ENCODE data around the gene SH2D3C. TPM values are rescaled to one million over a fixed set of nuclear protein-coding genes. Genes with fewer than 3 reads are reported as not detected.

SH2D3C gene
- total RNA-seq, 4 donors from 2014 or later, result 7.1 to 33.6 (median 17.2) TPM

DNA sequence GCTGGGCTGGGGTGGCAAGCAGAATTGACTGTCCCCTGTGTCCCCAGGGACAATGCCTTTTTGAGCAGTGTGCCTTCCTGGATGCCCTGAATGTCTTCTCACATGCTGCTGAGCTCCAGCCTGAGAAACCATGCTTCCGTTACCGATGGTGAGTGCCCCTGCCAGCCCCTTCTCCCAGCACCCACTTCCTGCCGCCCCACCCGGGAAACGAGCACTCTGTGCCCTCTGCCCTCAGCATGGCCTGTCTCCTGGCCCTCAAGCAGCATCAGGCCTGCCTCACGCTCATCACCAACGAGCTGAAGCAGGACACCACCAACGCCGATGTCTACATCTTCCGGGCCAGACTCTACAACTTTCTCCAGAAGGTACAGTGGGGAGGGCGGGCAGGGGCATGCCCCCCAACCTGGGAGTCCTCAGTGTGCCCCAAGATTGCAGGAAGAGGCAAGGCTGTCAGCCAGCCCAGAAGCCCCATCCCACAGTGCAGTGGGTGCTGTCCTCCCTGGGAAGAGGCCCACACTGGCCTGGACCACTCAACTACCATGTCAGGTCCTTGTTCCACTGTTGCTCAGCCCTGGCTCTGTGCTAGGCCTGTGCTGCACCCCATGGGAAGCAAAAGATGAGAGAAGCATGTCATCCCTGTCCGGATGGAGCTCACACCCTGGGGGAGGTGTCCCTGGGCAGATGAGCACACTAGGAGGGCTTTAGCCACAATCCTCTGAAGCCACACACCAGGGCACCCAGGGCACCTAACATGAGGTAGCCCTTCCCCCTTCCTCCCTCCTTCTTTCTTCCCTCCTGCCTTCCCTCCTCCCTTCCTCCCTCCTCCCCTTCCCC lies 58.2 kb downstream of the SH2D3C start:
- ATAC-seq (ENCODE audit: low FRiP score) (no peak), DNase-seq (ENCODE audit: low spot score) (no peak)
- TF ChIP-seq, protein P1, sequence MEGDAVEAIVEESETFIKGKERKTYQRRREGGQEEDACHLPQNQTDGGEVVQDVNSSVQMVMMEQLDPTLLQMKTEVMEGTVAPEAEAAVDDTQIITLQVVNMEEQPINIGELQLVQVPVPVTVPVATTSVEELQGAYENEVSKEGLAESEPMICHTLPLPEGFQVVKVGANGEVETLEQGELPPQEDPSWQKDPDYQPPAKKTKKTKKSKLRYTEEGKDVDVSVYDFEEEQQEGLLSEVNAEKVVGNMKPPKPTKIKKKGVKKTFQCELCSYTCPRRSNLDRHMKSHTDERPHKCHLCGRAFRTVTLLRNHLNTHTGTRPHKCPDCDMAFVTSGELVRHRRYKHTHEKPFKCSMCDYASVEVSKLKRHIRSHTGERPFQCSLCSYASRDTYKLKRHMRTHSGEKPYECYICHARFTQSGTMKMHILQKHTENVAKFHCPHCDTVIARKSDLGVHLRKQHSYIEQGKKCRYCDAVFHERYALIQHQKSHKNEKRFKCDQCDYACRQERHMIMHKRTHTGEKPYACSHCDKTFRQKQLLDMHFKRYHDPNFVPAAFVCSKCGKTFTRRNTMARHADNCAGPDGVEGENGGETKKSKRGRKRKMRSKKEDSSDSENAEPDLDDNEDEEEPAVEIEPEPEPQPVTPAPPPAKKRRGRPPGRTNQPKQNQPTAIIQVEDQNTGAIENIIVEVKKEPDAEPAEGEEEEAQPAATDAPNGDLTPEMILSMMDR (IDR thresholded peaks at IDR 0.05), result no peak

DNA sequence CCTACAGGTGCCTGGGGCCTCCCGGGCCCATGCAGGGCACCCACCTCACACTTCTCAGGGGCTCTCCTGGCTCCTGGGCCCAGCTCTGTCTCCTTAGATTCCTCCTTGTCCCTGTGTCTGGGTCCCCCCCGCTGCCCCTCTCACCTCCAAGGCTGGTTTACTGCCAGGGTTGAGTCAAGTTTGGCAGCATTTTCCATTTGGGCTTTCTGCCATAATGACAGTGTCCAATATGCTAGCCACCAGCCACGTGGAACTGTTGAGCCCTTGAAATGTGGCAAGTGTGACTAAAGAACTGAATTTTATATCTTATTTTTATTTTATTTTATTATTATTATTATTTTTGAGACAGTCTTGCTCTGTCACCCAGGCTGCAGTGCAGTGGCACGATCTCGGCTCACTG lies 60.7 kb downstream of the SH2D3C start:
- no peak for ATAC-seq (ENCODE audit: low FRiP score)

DNA sequence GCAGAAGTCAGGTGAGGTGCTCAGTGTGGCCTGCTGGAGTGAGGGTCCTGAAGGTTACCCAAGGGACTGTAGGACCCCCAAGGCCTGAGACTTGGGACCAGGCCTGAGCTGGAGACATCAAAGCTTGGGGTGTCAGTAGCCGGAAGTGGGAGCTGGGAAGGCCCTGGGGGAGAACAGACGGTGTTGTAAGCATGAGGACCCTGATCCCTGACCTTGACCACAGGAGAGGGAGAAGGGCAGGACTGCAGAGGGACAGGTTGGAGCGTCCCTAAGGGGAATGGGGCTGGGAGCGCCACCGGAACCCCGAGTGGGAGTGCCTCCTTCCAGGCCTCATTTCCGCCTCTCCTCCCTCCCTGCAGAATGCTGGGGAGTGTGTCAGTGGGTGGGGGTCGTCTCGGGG lies 62.1 kb downstream of the SH2D3C start:
- no peak for DNase-seq (ENCODE audit: low spot score)
- ATAC-seq (ENCODE audit: low FRiP score), result no peak
- TF ChIP-seq, protein P1 (IDR thresholded peaks at IDR 0.05), result no peak

More for the DNA sequence above, 60.7 kb downstream of the SH2D3C start:
- TF ChIP-seq, protein P1 (IDR thresholded peaks at IDR 0.05), result no peak
- DNase-seq (ENCODE audit: low spot score), result no peak

DNA sequence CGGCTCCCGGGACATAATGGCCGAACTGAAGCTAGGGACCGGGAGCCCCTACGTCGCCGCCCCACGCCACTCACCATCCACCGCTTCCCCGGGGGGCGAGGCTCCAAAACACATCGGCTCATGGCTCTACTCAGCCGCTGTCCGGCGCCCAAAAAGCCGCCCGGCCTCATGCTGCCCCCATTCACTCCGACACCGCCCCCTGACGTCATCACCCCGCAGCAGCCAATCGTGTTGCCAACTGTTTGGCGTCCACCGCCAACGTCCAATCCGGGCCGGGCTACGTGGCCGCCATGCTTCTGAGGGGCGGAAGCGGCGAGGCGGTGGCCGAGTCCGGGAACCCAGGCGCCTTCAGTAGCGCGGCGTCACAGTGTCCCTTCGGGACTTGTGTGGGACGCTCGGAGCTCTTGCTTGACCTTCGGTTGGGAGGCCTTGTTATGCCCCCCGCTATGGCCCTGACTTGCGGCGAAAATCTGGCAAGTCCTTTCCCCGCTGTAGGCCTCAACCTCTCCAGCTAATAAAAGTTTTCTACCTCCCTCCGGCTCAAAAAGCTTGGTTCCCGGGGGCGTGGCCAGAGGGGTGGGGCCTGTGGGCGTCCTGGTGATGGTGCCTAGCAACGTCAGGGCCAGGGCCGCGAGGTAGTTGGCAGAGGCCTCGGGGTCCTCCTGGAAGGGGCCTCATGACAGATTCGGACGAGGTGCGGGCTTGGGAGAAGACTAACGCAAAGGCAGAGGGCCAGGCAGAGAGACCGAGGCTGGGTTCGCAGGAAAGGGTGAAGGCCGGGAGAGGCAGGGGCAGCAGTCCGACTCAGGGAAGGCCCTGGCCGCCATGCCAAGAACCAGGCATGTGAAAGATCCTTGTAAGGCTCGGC lies 62.8 kb downstream of the SH2D3C start, which contains the start of the genes PTRH1 and TTC16:
TSS of gene PTRH1 (minus strand) at position 194 of the 868 bp plus-strand sequence. CDS start at position 170, 24 bp downstream.
TSS of gene TTC16 (plus strand) at position 610 of the 868 bp plus-strand sequence. CDS start at position 677, 67 bp downstream.
- peak; percentile 95 for ATAC-seq (ENCODE audit: low FRiP score)
- DNase-seq (ENCODE audit: low spot score), result peak; percentile 96
- TF ChIP-seq, protein P1 (IDR thresholded peaks at IDR 0.05), result no peak

DNA sequence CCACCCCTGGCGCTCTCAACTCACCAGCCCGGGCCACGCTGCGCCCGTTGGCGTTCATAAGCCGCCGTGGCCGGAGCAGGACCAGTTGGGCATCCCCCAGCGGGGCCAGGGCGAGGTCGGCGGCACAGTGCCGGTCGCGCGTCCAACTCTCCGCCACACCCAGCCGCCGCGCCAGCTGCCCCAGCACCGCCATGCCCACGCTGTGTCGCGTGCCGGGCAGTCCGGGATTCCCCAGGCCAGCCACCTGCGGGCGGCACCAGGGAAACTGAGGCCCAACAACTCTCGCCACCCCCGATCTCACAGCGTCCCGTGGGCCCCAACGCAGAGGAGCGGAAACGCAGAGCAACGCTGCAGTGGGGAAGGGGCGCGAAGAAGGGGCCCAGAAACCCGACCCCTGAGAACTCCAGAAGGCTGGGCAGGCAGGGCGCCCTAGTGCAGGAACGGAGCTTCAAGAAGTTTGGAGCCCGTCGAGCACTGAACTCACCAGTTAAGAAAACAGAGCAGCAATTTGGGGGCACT lies 63.5 kb downstream of the SH2D3C start:
- ATAC-seq (ENCODE audit: low FRiP score), result no peak

DNA sequence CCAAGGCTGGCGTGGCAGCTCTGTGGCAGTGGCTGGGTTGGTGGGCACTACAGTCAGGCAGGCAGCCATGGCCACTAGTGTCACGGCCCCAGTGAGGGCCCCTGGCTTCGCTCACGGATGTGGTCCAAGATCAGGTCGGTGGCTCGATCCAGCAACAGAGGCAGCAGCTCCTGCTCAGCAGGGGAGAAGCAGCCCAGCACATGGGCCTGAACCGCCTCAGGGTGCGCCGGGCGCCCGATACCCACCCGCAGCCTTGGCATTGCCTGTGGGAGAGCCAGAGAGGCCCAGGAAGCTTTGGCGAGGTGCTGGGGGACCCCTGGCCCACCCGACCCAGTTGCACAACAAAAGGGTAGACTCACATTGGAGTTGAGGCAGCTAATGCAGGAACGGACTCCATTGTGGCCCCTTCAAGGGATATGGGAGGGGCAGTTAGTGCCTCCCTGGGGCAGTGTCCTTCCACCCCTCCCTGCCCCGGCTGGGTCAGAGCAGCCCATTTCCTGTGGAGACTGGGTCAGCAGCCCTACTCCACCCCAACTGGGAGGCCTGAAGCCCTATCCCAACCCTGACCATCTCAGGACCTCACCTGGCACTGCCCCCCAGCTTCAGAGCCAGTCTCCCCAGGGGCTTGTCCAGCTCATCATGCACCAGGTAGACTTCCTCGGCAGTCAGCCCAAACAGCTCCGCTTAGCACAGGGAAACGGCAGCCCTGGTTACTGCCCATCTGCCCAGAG lies 64.3 kb downstream of the SH2D3C start:
- TF ChIP-seq, protein P1 (IDR thresholded peaks at IDR 0.05), result no peak
- DNase-seq (ENCODE audit: low spot score), result no peak
- no peak for ATAC-seq (ENCODE audit: low FRiP score)

More for the DNA sequence above, 63.5 kb downstream of the SH2D3C start:
- DNase-seq (ENCODE audit: low spot score), result no peak
- TF ChIP-seq, protein P1 (IDR thresholded peaks at IDR 0.05), result no peak

Data from omental fat pad (tissue), 4 donors.